Measurements from ENCODE around the gene TPM1. TPM values are rescaled to one million over a fixed set of nuclear protein-coding genes. Genes with fewer than 3 reads are reported as not detected.

Gene TPM1
- total and polyA plus RNA-seq, 9 of the 15 experiments (the other 6 are each of a cell fraction or from before 2014, with no cell fraction given) = 8.1 to 53.9 (median 43.1) TPM

GRCh38 chr15:63051156-63052066 is 8.9 kb downstream of the TPM1 start (continued):
- TF ChIP-seq, protein P1, sequence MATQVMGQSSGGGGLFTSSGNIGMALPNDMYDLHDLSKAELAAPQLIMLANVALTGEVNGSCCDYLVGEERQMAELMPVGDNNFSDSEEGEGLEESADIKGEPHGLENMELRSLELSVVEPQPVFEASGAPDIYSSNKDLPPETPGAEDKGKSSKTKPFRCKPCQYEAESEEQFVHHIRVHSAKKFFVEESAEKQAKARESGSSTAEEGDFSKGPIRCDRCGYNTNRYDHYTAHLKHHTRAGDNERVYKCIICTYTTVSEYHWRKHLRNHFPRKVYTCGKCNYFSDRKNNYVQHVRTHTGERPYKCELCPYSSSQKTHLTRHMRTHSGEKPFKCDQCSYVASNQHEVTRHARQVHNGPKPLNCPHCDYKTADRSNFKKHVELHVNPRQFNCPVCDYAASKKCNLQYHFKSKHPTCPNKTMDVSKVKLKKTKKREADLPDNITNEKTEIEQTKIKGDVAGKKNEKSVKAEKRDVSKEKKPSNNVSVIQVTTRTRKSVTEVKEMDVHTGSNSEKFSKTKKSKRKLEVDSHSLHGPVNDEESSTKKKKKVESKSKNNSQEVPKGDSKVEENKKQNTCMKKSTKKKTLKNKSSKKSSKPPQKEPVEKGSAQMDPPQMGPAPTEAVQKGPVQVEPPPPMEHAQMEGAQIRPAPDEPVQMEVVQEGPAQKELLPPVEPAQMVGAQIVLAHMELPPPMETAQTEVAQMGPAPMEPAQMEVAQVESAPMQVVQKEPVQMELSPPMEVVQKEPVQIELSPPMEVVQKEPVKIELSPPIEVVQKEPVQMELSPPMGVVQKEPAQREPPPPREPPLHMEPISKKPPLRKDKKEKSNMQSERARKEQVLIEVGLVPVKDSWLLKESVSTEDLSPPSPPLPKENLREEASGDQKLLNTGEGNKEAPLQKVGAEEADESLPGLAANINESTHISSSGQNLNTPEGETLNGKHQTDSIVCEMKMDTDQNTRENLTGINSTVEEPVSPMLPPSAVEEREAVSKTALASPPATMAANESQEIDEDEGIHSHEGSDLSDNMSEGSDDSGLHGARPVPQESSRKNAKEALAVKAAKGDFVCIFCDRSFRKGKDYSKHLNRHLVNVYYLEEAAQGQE (IDR thresholded peaks at IDR 0.05; ENCODE audit: borderline replicate concordance) = no peak
- TF ChIP-seq, protein P1 (CRISPR knock-in tag; IDR thresholded peaks at IDR 0.05; ENCODE audit: low read depth) = no peak
- TF ChIP-seq SOX6 (IDR thresholded peaks at IDR 0.05) (peak; percentile 79), LCOR (CRISPR knock-in tag; IDR thresholded peaks at IDR 0.05) (no peak), ZNF175 (CRISPR knock-in tag; IDR thresholded peaks at IDR 0.05; ENCODE audit: low read depth) (peak; percentile 77; the same call in 1 of the 2 replicates), MYC (IDR thresholded peaks at IDR 0.05; ENCODE audit: low read depth, low read length) (0 out of 2 replicates have a peak, but pooled peaks have one; percentile 29), MYC (CRISPR knock-in tag; IDR thresholded peaks at IDR 0.05; ENCODE audit: borderline replicate concordance, low read depth) (no peak), ZNF384 (IDR thresholded peaks at IDR 0.05; ENCODE audit: low read depth, low read length) (peak; percentile 98), HDAC3 (IDR thresholded peaks at IDR 0.05; ENCODE audit: borderline replicate concordance, partially characterized antibody) (no peak), BMI1 (IDR thresholded peaks at IDR 0.05; ENCODE audit: low read length) (no peak), ETV6 (IDR thresholded peaks at IDR 0.05; ENCODE audit: borderline replicate concordance in 1 of 2, low read depth in 2 of 2, low read length in 1 of 2) (no peak), ETV6 (CRISPR knock-in tag; IDR thresholded peaks at IDR 0.05; ENCODE audit: borderline replicate concordance) (no peak), TCF15 (CRISPR knock-in tag; IDR thresholded peaks at IDR 0.05) (no peak), NEUROD1 (IDR thresholded peaks at IDR 0.05; ENCODE audit: borderline replicate concordance, low read depth, low read length, partially characterized antibody) (peak; percentile 30), CBX2 (IDR thresholded peaks at IDR 0.05; ENCODE audit: insufficient read depth, low read length, poor library complexity, severe bottlenecking) (no peak), SMARCA4 (IDR thresholded peaks at IDR 0.05) (peak; percentile 43; the same call in 1 of the 2 replicates)
